HepG2 (cell line): ENCODE measurements around the gene NIP7. TPM values are rescaled to one million over a fixed set of nuclear protein-coding genes. Genes with fewer than 3 reads are reported as not detected.

Experiments used
- CEBPZ ChIP-seq: IDR thresholded peaks from 2 replicates; pipeline ENCODE4 v1.6.1; 2012; ENCODE audit warnings: low read length, improper control_type of control experiment
- FOXM1 ChIP-seq: sonication (generic); formaldehyde crosslinking; IDR thresholded peaks from 2 replicates; pipeline ENCODE4 v1.5.0; 2020; ENCODE audit warnings: missing genetic modification reagents
- KDM5B ChIP-seq: sonication (generic); formaldehyde crosslinking; IDR thresholded peaks from 2 replicates; pipeline ENCODE4 v1.4.0; 2020; ENCODE audit warnings: missing genetic modification reagents, mild to moderate bottlenecking, borderline replicate concordance
- MED13 ChIP-seq: sonication (generic); formaldehyde crosslinking; IDR thresholded peaks from 2 replicates; pipeline ENCODE4 v1.5.0; 2020; ENCODE audit warnings: missing genetic modification reagents
- NFE2L2 ChIP-seq: fragments of 150-350 bp; IDR thresholded peaks from 2 replicates; pipeline ENCODE4 v1.6.1; 2014; ENCODE audit warnings: low read length
- PAXIP1 ChIP-seq: sonication (generic); formaldehyde crosslinking; conservative IDR thresholded peaks from 2 replicates; pipeline ENCODE4 v1.4.0; 2020; ENCODE audit warnings: mild to moderate bottlenecking, missing genetic modification reagents, moderate library complexity
- PTBP1 ChIP-seq: fragments of 200-400 bp; formaldehyde crosslinking; IDR thresholded peaks from 2 replicates; pipeline ENCODE4 v1.6.1; 2018; ENCODE audit warnings: low read length, low read depth; ENCODE audit not compliant: poor library complexity, severe bottlenecking
- SIN3A ChIP-seq: IDR thresholded peaks from 2 replicates; pipeline ENCODE4 v1.6.1; 2011; ENCODE audit warnings: low read depth, mild to moderate bottlenecking, control low read depth, low read length, borderline replicate concordance
- SMARCE1 ChIP-seq: fragments of 450-650 bp; IDR thresholded peaks from 2 replicates; pipeline ENCODE4 v1.6.1; 2017; ENCODE audit warnings: borderline replicate concordance
- TBX3 ChIP-seq: fragments of 450-650 bp; IDR thresholded peaks from 2 replicates; pipeline ENCODE4 v1.6.1; 2017; ENCODE audit warnings: antibody characterized with exemption, mild to moderate bottlenecking, inconsistent platforms, borderline replicate concordance
- ZBTB20 ChIP-seq: sonication (generic); formaldehyde crosslinking; IDR thresholded peaks from 2 replicates; pipeline ENCODE4 v1.8.1; 2023; ENCODE audit warnings: missing genetic modification reagents, low read depth, mild to moderate bottlenecking, borderline replicate concordance
- ZNF275 ChIP-seq: sonication (generic); formaldehyde crosslinking; IDR thresholded peaks from 2 replicates; pipeline ENCODE4 v1.8.0; 2022; ENCODE audit warnings: missing genetic modification reagents, mild to moderate bottlenecking, inconsistent platforms, borderline replicate concordance
- ZNF563 ChIP-seq: sonication (generic); formaldehyde crosslinking; IDR thresholded peaks from 2 replicates; pipeline ENCODE4 v1.8.0; 2022; ENCODE audit warnings: mild to moderate bottlenecking, moderate library complexity, missing genetic modification reagents
- ZNF749 ChIP-seq: sonication (generic); formaldehyde crosslinking; IDR thresholded peaks from 2 replicates; pipeline ENCODE4 v1.8.0; 2022; ENCODE audit warnings: mild to moderate bottlenecking, missing genetic modification reagents, moderate library complexity, borderline replicate concordance
- ZNF772 ChIP-seq: sonication (generic); formaldehyde crosslinking; IDR thresholded peaks from 2 replicates; pipeline ENCODE4 v1.5.0; 2020; ENCODE audit warnings: mild to moderate bottlenecking, missing genetic modification reagents
- polyA plus RNA-seq, 8 experiments: library from polyadenylated mRNA; depleted of rRNA in 3 of 8; stranded (reverse) in 7 of 8; unstranded in 1 of 8; fragments of >200 nt; fragmentation: Illumina TruSeq in 4 of 8; extraction: Trizol in 4 of 8; gene quantifications; 2 replicates each; pipeline versions ENCODE4 v1.2.1 to v1.2.3, GENCODE V29; 2011 to 2016; ENCODE audit warnings: low read depth in 4 of 8, missing spikeins in 1 of 8, mixed read lengths in 1 of 8; ENCODE audit not compliant: insufficient read depth in 1 of 8
- total RNA-seq, 5 experiments: library from RNA; depleted of rRNA; stranded (reverse); fragments of >200 nt; fragmentation: Illumina TruSeq; extraction: Trizol; gene quantifications; 2 replicates each; pipeline ENCODE4 v1.2.3, GENCODE V29; 2016; ENCODE audit warnings: low read depth in 1 of 5
- TF ChIP-seq, protein P1 (sequence below): sonication (generic); formaldehyde crosslinking; IDR thresholded peaks from 2 replicates; pipeline ENCODE4 v1.9.0; 2021; ENCODE audit warnings: missing genetic modification reagents, mild to moderate bottlenecking, borderline replicate concordance
- TF ChIP-seq, protein P2 (sequence below): IDR thresholded peaks from 2 replicates; pipeline ENCODE4 v1.6.1; 2018; ENCODE audit warnings: missing genetic modification reagents
- TF ChIP-seq, protein P3 (sequence below): sonication (generic); formaldehyde crosslinking; IDR thresholded peaks from 2 replicates; pipeline ENCODE4 v1.4.0; 2020; ENCODE audit warnings: mild to moderate bottlenecking, missing genetic modification reagents

NIP7 gene
- total and polyA plus RNA-seq, 2 of the 13 experiments (the other 11 are each of a cell fraction or from before 2014, with no cell fraction given) = 15.3 to 114 TPM

DNA sequence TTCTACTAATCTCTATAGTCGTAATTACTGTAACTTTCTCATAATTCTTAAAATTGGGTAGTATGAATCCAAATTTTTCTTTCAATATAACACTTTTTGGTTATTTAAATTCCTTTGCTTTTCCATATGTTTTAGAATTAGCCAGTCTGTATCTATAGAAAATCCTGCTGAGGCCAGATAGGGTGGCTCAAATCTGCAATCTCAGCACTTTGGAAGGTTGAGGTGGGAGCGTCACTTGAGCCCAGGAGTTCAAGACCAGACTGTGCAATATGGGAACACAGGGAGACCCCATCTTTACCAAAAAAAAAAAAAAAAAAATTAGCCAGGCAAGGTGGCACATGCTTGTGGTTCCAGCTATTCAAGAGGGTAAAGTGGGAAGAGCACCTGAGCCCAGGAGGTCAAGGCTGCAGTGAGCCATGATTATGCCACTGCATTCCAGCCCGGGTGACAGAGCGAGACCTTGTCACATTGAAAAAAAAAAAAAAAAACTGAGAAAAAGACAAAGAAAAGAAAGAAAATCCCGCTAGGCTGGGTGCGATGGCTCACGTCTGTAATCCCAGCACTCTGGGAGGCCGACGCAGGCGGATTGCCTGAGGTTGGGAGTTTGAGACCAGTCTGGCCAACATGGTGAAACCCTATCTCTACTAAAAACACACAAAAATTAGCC lies 37.0 kb downstream of the NIP7 start (continued):
- TF ChIP-seq, protein P1, sequence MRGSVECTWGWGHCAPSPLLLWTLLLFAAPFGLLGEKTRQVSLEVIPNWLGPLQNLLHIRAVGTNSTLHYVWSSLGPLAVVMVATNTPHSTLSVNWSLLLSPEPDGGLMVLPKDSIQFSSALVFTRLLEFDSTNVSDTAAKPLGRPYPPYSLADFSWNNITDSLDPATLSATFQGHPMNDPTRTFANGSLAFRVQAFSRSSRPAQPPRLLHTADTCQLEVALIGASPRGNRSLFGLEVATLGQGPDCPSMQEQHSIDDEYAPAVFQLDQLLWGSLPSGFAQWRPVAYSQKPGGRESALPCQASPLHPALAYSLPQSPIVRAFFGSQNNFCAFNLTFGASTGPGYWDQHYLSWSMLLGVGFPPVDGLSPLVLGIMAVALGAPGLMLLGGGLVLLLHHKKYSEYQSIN (CRISPR knock-in tag) = no peak
- TF ChIP-seq, protein P2, sequence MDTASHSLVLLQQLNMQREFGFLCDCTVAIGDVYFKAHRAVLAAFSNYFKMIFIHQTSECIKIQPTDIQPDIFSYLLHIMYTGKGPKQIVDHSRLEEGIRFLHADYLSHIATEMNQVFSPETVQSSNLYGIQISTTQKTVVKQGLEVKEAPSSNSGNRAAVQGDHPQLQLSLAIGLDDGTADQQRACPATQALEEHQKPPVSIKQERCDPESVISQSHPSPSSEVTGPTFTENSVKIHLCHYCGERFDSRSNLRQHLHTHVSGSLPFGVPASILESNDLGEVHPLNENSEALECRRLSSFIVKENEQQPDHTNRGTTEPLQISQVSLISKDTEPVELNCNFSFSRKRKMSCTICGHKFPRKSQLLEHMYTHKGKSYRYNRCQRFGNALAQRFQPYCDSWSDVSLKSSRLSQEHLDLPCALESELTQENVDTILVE (CRISPR knock-in tag) = no peak
- TF ChIP-seq, protein P3, sequence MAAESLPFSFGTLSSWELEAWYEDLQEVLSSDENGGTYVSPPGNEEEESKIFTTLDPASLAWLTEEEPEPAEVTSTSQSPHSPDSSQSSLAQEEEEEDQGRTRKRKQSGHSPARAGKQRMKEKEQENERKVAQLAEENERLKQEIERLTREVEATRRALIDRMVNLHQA (CRISPR knock-in tag) = no peak
- TF ChIP-seq TBX3 (no peak), PAXIP1 (CRISPR knock-in tag) (0 out of 2 replicates have a peak, but pooled peaks have one; percentile 26), SMARCE1 (no peak), ZNF772 (CRISPR knock-in tag) (no peak), ZNF563 (CRISPR knock-in tag) (no peak), NFE2L2 (no peak), ZNF275 (CRISPR knock-in tag) (no peak), KDM5B (CRISPR knock-in tag) (peak; percentile 33; the same call in 1 of the 2 replicates), PTBP1 (no peak), ZNF749 (CRISPR knock-in tag) (no peak), SIN3A (no peak), MED13 (CRISPR knock-in tag) (no peak), FOXM1 (no peak), ZBTB20 (CRISPR knock-in tag) (no peak), CEBPZ (no peak)
